ENCODE measurements around the gene PDE4B.

Gene PDE4B

GRCh38 chr1:66237722-66238479 lies 445.2 kb downstream of the PDE4B start:
- TF ChIP-seq EZH2 (IDR thresholded peaks at IDR 0.05; ENCODE audit: borderline replicate concordance, low read length): no peak
- TF ChIP-seq CTCF (IDR thresholded peaks at IDR 0.05; ENCODE audit: low read length): no peak
- Histone ChIP-seq H3K9ac (ENCODE audit: low read length) (peak overlapping the region; percentile 28), H3K36me3 (ENCODE audit: insufficient read depth, low read length) (no peaks in the 10 kb centered on the region), H3K9me3 (ENCODE audit: low read length) (no peaks in the 10 kb centered on the region), H3K4me1 (ENCODE audit: insufficient read depth, low read length, severe bottlenecking) (peaks cover 81% of the 10 kb centered on the region), H3F3A (ENCODE audit: insufficient read depth, low read length) (no peaks in the 10 kb centered on the region), H3K79me2 (ENCODE audit: insufficient read depth, low read length) (no peaks in the 10 kb centered on the region), H3K9me2 (ENCODE audit: low read depth, low read length) (no peaks in the 10 kb centered on the region), H3K27me3 (ENCODE audit: insufficient read depth, low read length) (no peaks in the 10 kb centered on the region), H2AFZ (ENCODE audit: low read length) (no peak overlapping the region), H3K4me3 (ENCODE audit: low read depth, low read length, poor library complexity, severe bottlenecking) (no peak overlapping the region), H3K4me2 (ENCODE audit: low read length) (peak overlapping the region; percentile 11; the same call in 1 of the 2 replicates), H4K20me1 (ENCODE audit: insufficient read depth, low read length) (no peaks in the 10 kb centered on the region), H3K27ac (ENCODE audit: low read depth, low read length, poor library complexity, severe bottlenecking) (peak overlapping the region; percentile 87)

GRCh38 chr1:66239834-66240233 lies 447.1 kb downstream of the PDE4B start:
- Histone ChIP-seq H3K27ac (ENCODE audit: low read depth, low read length, poor library complexity, severe bottlenecking) (peak overlapping the region; percentile 80), H2AFZ (ENCODE audit: low read length) (no peak overlapping the region), H3F3A (ENCODE audit: insufficient read depth, low read length) (no peaks in the 10 kb centered on the region), H3K36me3 (ENCODE audit: insufficient read depth, low read length) (no peaks in the 10 kb centered on the region), H4K20me1 (ENCODE audit: insufficient read depth, low read length) (no peaks in the 10 kb centered on the region), H3K9ac (ENCODE audit: low read length) (no peak overlapping the region), H3K9me3 (ENCODE audit: low read length) (no peaks in the 10 kb centered on the region), H3K4me2 (ENCODE audit: low read length) (no peak overlapping the region), H3K4me3 (ENCODE audit: low read depth, low read length, poor library complexity, severe bottlenecking) (no peak overlapping the region), H3K9me2 (ENCODE audit: low read depth, low read length) (no peaks in the 10 kb centered on the region), H3K27me3 (ENCODE audit: insufficient read depth, low read length) (no peaks in the 10 kb centered on the region), H3K79me2 (ENCODE audit: insufficient read depth, low read length) (no peaks in the 10 kb centered on the region), H3K4me1 (ENCODE audit: insufficient read depth, low read length, severe bottlenecking) (peaks cover 91% of the 10 kb centered on the region)
- TF ChIP-seq CTCF (IDR thresholded peaks at IDR 0.05; ENCODE audit: low read length): peak; percentile 37; the same call in 1 of the 2 replicates
- TF ChIP-seq EZH2 (IDR thresholded peaks at IDR 0.05; ENCODE audit: borderline replicate concordance, low read length): no peak

GRCh38 chr1:66240491-66241484 lies 448.1 kb downstream of the PDE4B start:
- Histone ChIP-seq H3K9me3 (ENCODE audit: low read length) (no peaks in the 10 kb centered on the region), H3K4me2 (ENCODE audit: low read length) (peak overlapping the region; percentile 6; the same call in 1 of the 2 replicates), H3K27me3 (ENCODE audit: insufficient read depth, low read length) (no peaks in the 10 kb centered on the region), H2AFZ (ENCODE audit: low read length) (no peak overlapping the region), H4K20me1 (ENCODE audit: insufficient read depth, low read length) (no peaks in the 10 kb centered on the region), H3K4me1 (ENCODE audit: insufficient read depth, low read length, severe bottlenecking) (peaks cover 92% of the 10 kb centered on the region), H3K79me2 (ENCODE audit: insufficient read depth, low read length) (no peaks in the 10 kb centered on the region), H3K9ac (ENCODE audit: low read length) (peak overlapping the region; percentile 50), H3K27ac (ENCODE audit: low read depth, low read length, poor library complexity, severe bottlenecking) (peak overlapping the region; percentile 80), H3F3A (ENCODE audit: insufficient read depth, low read length) (no peaks in the 10 kb centered on the region), H3K36me3 (ENCODE audit: insufficient read depth, low read length) (no peaks in the 10 kb centered on the region), H3K4me3 (ENCODE audit: low read depth, low read length, poor library complexity, severe bottlenecking) (no peak overlapping the region), H3K9me2 (ENCODE audit: low read depth, low read length) (no peaks in the 10 kb centered on the region)
- TF ChIP-seq CTCF (IDR thresholded peaks at IDR 0.05; ENCODE audit: low read length) (no peak), EZH2 (IDR thresholded peaks at IDR 0.05; ENCODE audit: borderline replicate concordance, low read length) (no peak)
